T-cell (primary cell): ENCODE results near the gene TFEC. TPM values are rescaled to one million over a fixed set of nuclear protein-coding genes. Genes with fewer than 3 reads are reported as not detected.
"Not testable (repeated sequence)": the region's sequence is repeated elsewhere in the genome, so short reads cannot be mapped to it uniquely, and the experiment has no call there.

Experiments used
- ATAC-seq, 4 experiments: fragments of 200-7000 bp in 3 of 4; fragments of 150-1000 bp in 1 of 4; cut with Tn5 transposase; replicated peaks in 1 of 4; 1 replicate in 3 of 4; 2 replicates in 1 of 4; pipeline ENCODE4 v1.10.0; 2021; ENCODE audit warnings: moderate library complexity in 3 of 4, mild to moderate bottlenecking in 2 of 4, moderate number of reproducible peaks in 1 of 4
- CTCF ChIA-PET, 2 donors: fragments of 300-600 bp; sonication (Branson Sonifier 250); formaldehyde crosslinking; loops; one replicate each; lab custom pipeline; 2022; ENCODE audit warnings: antibody characterized with exemption in 2 of 2; lab: Charles Lee
- POLR2A ChIA-PET, 2 donors: fragments of 300-600 bp; sonication (Branson Sonifier 250); formaldehyde crosslinking; loops; one replicate each; lab custom pipeline; 2022; ENCODE audit warnings: antibody characterized with exemption in 2 of 2; lab: Charles Lee
- DNase-seq, 35 experiments: peaks; one replicate each; pipeline versions ENCODE4 v3.0.0 to v3.0.0-alpha.2; 2013 to 2023
- H3K27ac ChIP-seq: one replicate; pipeline ENCODE4 v1.5.1; 2013; ENCODE audit warnings: low read length
- H3K27me3 ChIP-seq, 2 experiments: replicated peaks in 1 of 2; 1 replicate in 1 of 2; 2 replicates in 1 of 2; pipeline versions ENCODE4 v1.6.1 to v1.7.0; 2013; ENCODE audit warnings: low read length in 1 of 2, mixed read lengths in 1 of 2; ENCODE audit not compliant: control insufficient read depth in 2 of 2, insufficient read depth in 2 of 2; ENCODE audit errors: extremely low read depth in 1 of 2
- H3K36me3 ChIP-seq, 2 donors: 1 replicate in 1 of 2; 2 replicates in 1 of 2; pipeline versions ENCODE4 v1.6.1 to v1.7.0; 2013; ENCODE audit warnings: low read length in 1 of 2; ENCODE audit not compliant: control insufficient read depth in 2 of 2, insufficient read depth in 1 of 2; ENCODE audit errors: extremely low read depth in 1 of 2
- H3K4me1 ChIP-seq, 2 experiments: 1 replicate in 1 of 2; 2 replicates in 1 of 2; pipeline versions ENCODE4 v1.6.1 to v1.7.0; 2013; ENCODE audit warnings: low read length in 2 of 2, mixed read lengths in 1 of 2; ENCODE audit not compliant: insufficient read depth in 2 of 2, control insufficient read depth in 1 of 2; ENCODE audit errors: extremely low read depth in 1 of 2
- H3K4me3 ChIP-seq, 2 donors: 1 replicate in 1 of 2; 2 replicates in 1 of 2; pipeline versions ENCODE4 v1.5.1 to v1.7.0; 2013; ENCODE audit warnings: mild to moderate bottlenecking in 2 of 2, low read length in 1 of 2, moderate library complexity in 1 of 2; ENCODE audit not compliant: control insufficient read depth in 1 of 2; ENCODE audit errors: extremely low read depth in 1 of 2
- H3K9me3 ChIP-seq: 2 replicates; pipeline ENCODE4 v1.7.0; 2013
- H3K27ac Mint-ChIP-seq, 2 donors: one replicate each; pipeline ENCODE4 v1.8.0; 2020 to 2021; ENCODE audit warnings: mild to moderate bottlenecking in 2 of 2, mixed read lengths in 2 of 2
- H3K27me3 Mint-ChIP-seq, 2 donors: one replicate each; pipeline ENCODE4 v1.8.0; 2021 to 2022; ENCODE audit warnings: mixed read lengths in 2 of 2
- H3K36me3 Mint-ChIP-seq: one replicate; pipeline ENCODE4 v1.8.0; 2021; ENCODE audit warnings: mixed read lengths
- H3K4me1 Mint-ChIP-seq, 3 donors: one replicate each; pipeline ENCODE4 v1.8.0; 2020 to 2022; ENCODE audit warnings: mixed read lengths in 3 of 3, mild to moderate bottlenecking in 1 of 3
- H3K4me3 Mint-ChIP-seq, 3 donors: one replicate each; pipeline ENCODE4 v1.8.0; 2020 to 2022; ENCODE audit warnings: mild to moderate bottlenecking in 3 of 3, mixed read lengths in 3 of 3, moderate library complexity in 3 of 3
- H3K9me3 Mint-ChIP-seq, 3 donors: one replicate each; pipeline ENCODE4 v1.8.0; 2020 to 2022; ENCODE audit warnings: mixed read lengths in 3 of 3
- WGBS: methylation state at CpG from one replicate; pipeline ENCODE4 v1.1.5; 2013; ENCODE audit warnings: missing lambda C conversion rate; ENCODE audit not compliant: insufficient coverage; 5-methylcytosine and 5-hydroxymethylcytosine counted together
- total RNA-seq, 35 experiments: library from RNA in 6 of 35; stranded (reverse) in 6 of 35; fragments of 120-200 nt in 1 of 35; gene quantifications; one replicate each; pipeline versions ENCODE4 v1.2.1 to v1.2.4 and lab custom pipeline; 2013 to 2026

The TFEC gene
- total RNA-seq, 5 donors from 2014 or later (not counting 1 experiment from before 2014, with no cell fraction given) = 0.19 to 0.51 (median 0.33) TPM

DNA sequence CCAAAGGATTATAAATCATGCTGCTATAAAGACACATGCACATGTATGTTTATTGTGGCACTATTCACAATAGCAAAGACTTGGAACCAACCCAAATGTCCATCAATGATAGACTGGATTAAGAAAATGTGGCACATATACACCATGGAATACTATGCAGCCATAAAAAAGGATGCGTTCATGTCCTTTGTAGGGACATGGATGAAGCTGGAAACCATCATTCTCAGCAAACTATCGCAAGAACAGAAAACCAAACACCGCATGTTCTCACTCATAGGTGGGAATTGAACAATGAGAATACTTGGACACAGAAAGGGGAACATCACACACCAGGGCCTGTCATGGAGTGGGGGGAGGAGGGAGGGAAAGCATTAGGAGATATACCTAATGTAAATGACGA lies 100.4 kb downstream of the TFEC start:
- H3K27ac Mint-ChIP-seq, H3K4me3 Mint-ChIP-seq, DNase-seq, H3K27me3 Mint-ChIP-seq, H3K27ac ChIP-seq, H3K36me3 Mint-ChIP-seq, ATAC-seq, H3K9me3 ChIP-seq, H3K36me3 ChIP-seq, H3K27me3 ChIP-seq, H3K4me1 ChIP-seq, POLR2A ChIA-PET, H3K4me1 Mint-ChIP-seq, H3K4me3 ChIP-seq, H3K9me3 Mint-ChIP-seq: not testable (repeated sequence)
- no CpG with 5 or more reads among the region's 4 CpGs for WGBS
- CTCF ChIA-PET = interaction anchor here in 1 of 2 donors (0.6 kb wide), 1 partner anchor 9 kb away, joined by 10 read pairs; no protein-coding TSS in a partner anchor

DNA sequence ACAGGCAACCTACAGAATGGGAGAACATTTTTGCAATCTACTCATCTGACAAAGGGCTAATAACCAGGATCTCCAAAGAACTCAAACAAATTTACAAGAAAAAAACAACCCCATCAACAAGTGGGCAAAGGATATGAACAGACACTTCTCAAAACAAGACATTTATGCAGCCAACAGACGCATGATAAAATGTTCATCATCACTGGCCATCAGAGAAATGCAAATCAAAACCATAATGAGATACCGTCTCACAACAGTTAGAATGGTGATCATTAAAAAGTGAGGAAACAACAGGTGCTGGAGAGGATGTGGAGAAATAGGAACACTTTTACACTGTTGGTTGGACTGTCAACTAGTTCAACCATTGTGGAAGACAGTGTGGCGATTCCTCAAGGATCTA lies 100.8 kb downstream of the TFEC start:
- WGBS = no CpG with 5 or more reads among the region's 3 CpGs
- H3K27ac ChIP-seq, H3K27ac Mint-ChIP-seq, H3K36me3 ChIP-seq, ATAC-seq, DNase-seq, H3K9me3 ChIP-seq, H3K9me3 Mint-ChIP-seq, H3K36me3 Mint-ChIP-seq, H3K4me3 Mint-ChIP-seq, H3K4me1 ChIP-seq, H3K27me3 Mint-ChIP-seq, H3K27me3 ChIP-seq, POLR2A ChIA-PET, H3K4me1 Mint-ChIP-seq, H3K4me3 ChIP-seq: not testable (repeated sequence)
- CTCF ChIA-PET = interaction anchor here in 1 of 2 donors (0.6 kb wide), 1 partner anchor 9 kb away, joined by 10 read pairs; no protein-coding TSS in a partner anchor

DNA sequence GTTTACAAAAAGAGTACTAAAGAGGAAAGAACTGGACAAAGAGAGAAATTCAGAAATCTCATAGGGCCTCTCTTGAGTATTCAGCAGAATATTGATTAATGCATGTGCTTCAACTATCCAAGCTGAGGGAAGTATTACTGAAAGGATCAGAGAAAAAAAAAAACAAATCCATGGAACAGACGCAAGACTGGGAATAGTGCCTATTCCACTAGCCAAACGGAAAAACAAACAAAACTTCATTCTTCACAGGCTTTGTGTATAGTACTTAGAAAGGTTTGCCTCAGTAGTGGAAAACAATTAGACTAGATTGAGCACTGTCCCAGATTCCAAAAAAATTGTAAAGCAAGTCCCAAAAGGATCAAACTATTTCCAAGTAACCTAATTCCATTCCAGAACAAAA lies 106.2 kb downstream of the TFEC start:
- H3K27ac ChIP-seq = no peak overlapping the region
- no peak overlapping the region for H3K4me3 ChIP-seq
- peaks cover 0 to 6% (median 0%) of the 10 kb centered on the region in 3 donors for H3K9me3 Mint-ChIP-seq
- no peaks in the 10 kb centered on the region for H3K36me3 ChIP-seq
- H3K4me3 Mint-ChIP-seq = no peak overlapping the region
- H3K9me3 ChIP-seq = no peaks in the 10 kb centered on the region
- ChIA-PET CTCF (interaction anchor here in 1 of 2 donors (0.7 kb wide), 1 partner anchor 9 kb away, joined by 3 read pairs; no protein-coding TSS in a partner anchor), POLR2A (no interaction called here)
- H3K27me3 Mint-ChIP-seq = no peaks in the 10 kb centered on the region
- ATAC-seq (no peak), DNase-seq (no peak)
- no peaks in the 10 kb centered on the region for H3K36me3 Mint-ChIP-seq
- no peaks in the 10 kb centered on the region for H3K27me3 ChIP-seq
- no peak overlapping the region for H3K27ac Mint-ChIP-seq
- no peaks in the 10 kb centered on the region for H3K4me1 Mint-ChIP-seq
- no CpG with 5 or more reads among the region's 2 CpGs for WGBS
- H3K4me1 ChIP-seq = no peaks in the 10 kb centered on the region

DNA sequence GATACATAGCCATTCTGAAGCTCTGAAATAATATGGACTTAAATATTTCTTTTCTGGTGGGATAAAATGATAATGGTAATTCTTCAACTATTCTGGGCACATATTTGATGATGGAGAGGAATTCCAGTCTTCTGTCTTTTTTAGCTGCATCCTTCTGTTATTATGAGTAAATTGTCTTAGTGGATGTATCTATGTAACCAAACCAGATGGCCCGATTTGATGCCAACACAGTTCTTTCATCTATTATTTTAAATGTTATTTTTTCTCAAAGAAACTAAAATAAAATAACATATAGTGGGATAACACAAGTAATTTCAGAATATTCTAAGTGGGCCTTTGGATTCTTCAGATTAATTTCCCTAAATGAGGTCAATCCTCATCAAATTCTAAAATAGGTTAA lies 110.2 kb downstream of the TFEC start:
- Mint-ChIP-seq H3K4me3 (no peak overlapping the region), H3K27me3 (no peaks in the 10 kb centered on the region), H3K4me1 (no peaks in the 10 kb centered on the region), H3K36me3 (no peaks in the 10 kb centered on the region), H3K9me3 (no peaks in the 10 kb centered on the region), H3K27ac (no peak overlapping the region)
- DNase-seq (no peak), ATAC-seq (no peak)
- Histone ChIP-seq H3K36me3 (no peaks in the 10 kb centered on the region), H3K27ac (no peak overlapping the region), H3K27me3 (no peaks in the 10 kb centered on the region), H3K9me3 (no peaks in the 10 kb centered on the region), H3K4me1 (no peaks in the 10 kb centered on the region), H3K4me3 (no peak overlapping the region)
- ChIA-PET POLR2A (no interaction called here), CTCF (no interaction called here)
- no CpG with 5 or more reads among the region's 1 CpG for WGBS

DNA sequence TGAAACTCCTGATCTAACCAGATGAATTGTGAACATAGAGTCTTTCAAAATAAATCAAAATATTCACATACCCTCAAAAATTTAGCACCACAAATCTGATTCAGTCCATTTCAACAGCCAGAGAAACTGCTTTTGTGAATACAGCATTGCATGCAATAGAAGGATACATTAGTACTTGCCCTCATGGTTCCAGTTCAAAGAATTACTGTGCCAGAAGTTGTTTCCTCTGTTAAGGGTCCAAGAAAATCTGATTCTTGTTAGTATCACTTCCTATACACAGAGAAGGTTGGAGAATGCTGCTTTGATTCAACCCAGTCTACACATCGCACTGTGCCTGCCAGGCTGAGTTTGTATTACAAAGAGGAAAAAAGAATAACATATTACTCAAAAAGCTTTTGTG lies 115.6 kb downstream of the TFEC start:
- no peaks in the 10 kb centered on the region for H3K9me3 ChIP-seq
- no peak for DNase-seq
- ATAC-seq = no peak
- H3K27me3 ChIP-seq = no peaks in the 10 kb centered on the region
- no peak overlapping the region for H3K4me3 Mint-ChIP-seq
- no peak overlapping the region for H3K4me3 ChIP-seq
- H3K27ac ChIP-seq = no peak overlapping the region
- H3K36me3 ChIP-seq = no peaks in the 10 kb centered on the region
- no peaks in the 10 kb centered on the region for H3K9me3 Mint-ChIP-seq
- H3K4me1 ChIP-seq = no peaks in the 10 kb centered on the region
- no CpG with 5 or more reads among the region's 1 CpG for WGBS
- CTCF ChIA-PET = interaction anchor here in 1 of 2 donors (0.6 kb wide), 1 partner anchor 861 kb away, joined by 4 read pairs; no protein-coding TSS in a partner anchor
- no peaks in the 10 kb centered on the region for H3K4me1 Mint-ChIP-seq
- H3K27me3 Mint-ChIP-seq = peaks cover 0 to 4% of the 10 kb centered on the region in 2 donors
- H3K27ac Mint-ChIP-seq = no peak overlapping the region
- no peaks in the 10 kb centered on the region for H3K36me3 Mint-ChIP-seq
- POLR2A ChIA-PET = no interaction called here

DNA sequence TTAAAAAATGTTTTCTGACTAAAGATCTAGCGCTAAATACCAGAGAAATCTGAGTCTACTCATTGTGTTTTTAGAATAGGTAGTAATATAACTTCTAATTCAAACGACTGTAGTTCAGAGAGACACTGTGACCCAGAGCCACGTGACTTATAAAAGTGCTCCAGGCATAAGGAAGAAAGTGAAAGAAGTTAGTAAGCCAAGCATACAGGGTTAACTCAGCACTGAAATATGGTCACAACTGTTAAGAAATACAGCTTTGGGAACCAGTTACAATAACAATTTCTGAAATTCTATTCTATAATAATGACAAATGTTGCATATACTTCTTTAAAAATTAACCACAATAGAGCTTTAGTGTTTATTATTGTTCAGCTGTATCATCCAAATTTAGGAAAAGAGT lies 119.1 kb downstream of the TFEC start:
- no peaks in the 10 kb centered on the region for H3K9me3 Mint-ChIP-seq
- Histone ChIP-seq H3K36me3 (no peaks in the 10 kb centered on the region), H3K4me1 (no peaks in the 10 kb centered on the region), H3K27me3 (no peaks in the 10 kb centered on the region), H3K4me3 (no peak overlapping the region), H3K27ac (no peak overlapping the region), H3K9me3 (no peaks in the 10 kb centered on the region)
- WGBS = no CpG with 5 or more reads among the region's 3 CpGs
- no peak for ATAC-seq
- no peak for DNase-seq
- H3K27me3 Mint-ChIP-seq = peaks cover 0 to 7% of the 10 kb centered on the region in 2 donors
- H3K4me1 Mint-ChIP-seq = no peaks in the 10 kb centered on the region
- ChIA-PET CTCF (no interaction called here), POLR2A (interaction anchor here in 1 of 2 donors (0.6 kb wide), 1 partner anchor 1574 kb away, joined by 5 read pairs; no protein-coding TSS in a partner anchor)
- H3K27ac Mint-ChIP-seq = no peak overlapping the region
- H3K4me3 Mint-ChIP-seq = no peak overlapping the region
- no peaks in the 10 kb centered on the region for H3K36me3 Mint-ChIP-seq
